ENCODE data around the gene BTBD19. TPM values are rescaled to one million over a fixed set of nuclear protein-coding genes. Genes with fewer than 3 reads are reported as not detected.
A peak's percentile ranks its signal among the peaks of the same experiment; 100 is the strongest.

BTBD19 gene
- total RNA-seq, 1 donor from 2014 or later = 43.7 TPM

GRCh38 chr1:44775930-44776729, 32.2 kb upstream of the BTBD19 start:
- Mint-ChIP-seq H3K27me3 (ENCODE audit: low read depth) (no peaks in the 10 kb centered on the region), H3K4me3 (peak overlapping the region; percentile 87), H3K27ac (peak overlapping the region; percentile 99), H3K36me3 (peaks cover 27% of the 10 kb centered on the region), H3K4me1 (peaks cover 24% of the 10 kb centered on the region), H3K9me3 (no peaks in the 10 kb centered on the region)
- no peak for DNase-seq (ENCODE audit: low spot score in 2 of 2, unreplicated experiment in 2 of 2)
- no peak for TF ChIP-seq CTCF (IDR thresholded peaks at IDR 0.05; ENCODE audit: unreplicated experiment)

- TF ChIP-seq CTCF (IDR thresholded peaks at IDR 0.05; ENCODE audit: unreplicated experiment) = no peak
- Mint-ChIP-seq H3K4me3 (peak overlapping the region; percentile 87), H3K27ac (peak overlapping the region; percentile 99), H3K9me3 (no peaks in the 10 kb centered on the region), H3K36me3 (peaks cover 32% of the 10 kb centered on the region), H3K4me1 (peaks cover 24% of the 10 kb centered on the region), H3K27me3 (ENCODE audit: low read depth) (no peaks in the 10 kb centered on the region)
- DNase-seq (ENCODE audit: low spot score in 2 of 2, unreplicated experiment in 2 of 2) = no peak
Observed at GRCh38 chr1:44776730-44777068, 31.6 kb upstream of the BTBD19 start.

- Mint-ChIP-seq H3K4me1 (peaks cover 24% of the 10 kb centered on the region), H3K4me3 (peak overlapping the region; percentile 87), H3K9me3 (no peaks in the 10 kb centered on the region), H3K27ac (peak overlapping the region; percentile 87), H3K36me3 (peaks cover 32% of the 10 kb centered on the region), H3K27me3 (ENCODE audit: low read depth) (no peaks in the 10 kb centered on the region)
- DNase-seq (ENCODE audit: low spot score in 2 of 2, unreplicated experiment in 2 of 2) = no peak
- TF ChIP-seq CTCF (IDR thresholded peaks at IDR 0.05; ENCODE audit: unreplicated experiment) = no peak
Observed at GRCh38 chr1:44777547-44777946, 30.8 kb upstream of the BTBD19 start.

- DNase-seq (ENCODE audit: low spot score in 2 of 2, unreplicated experiment in 2 of 2) = no peak
- peak overlapping the region; percentile 87 for H3K4me3 Mint-ChIP-seq
- no peak for TF ChIP-seq CTCF (IDR thresholded peaks at IDR 0.05; ENCODE audit: unreplicated experiment)
- no peaks in the 10 kb centered on the region for H3K9me3 Mint-ChIP-seq
- peaks cover 32% of the 10 kb centered on the region for H3K36me3 Mint-ChIP-seq
- no peaks in the 10 kb centered on the region for H3K27me3 Mint-ChIP-seq (ENCODE audit: low read depth)
- peaks cover 24% of the 10 kb centered on the region for H3K4me1 Mint-ChIP-seq
- H3K27ac Mint-ChIP-seq = peak overlapping the region; percentile 87
Observed at GRCh38 chr1:44777969-44778635, 30.2 kb upstream of the BTBD19 start.

GRCh38 chr1:44778705-44779576, 29.4 kb upstream of the BTBD19 start:
- Mint-ChIP-seq H3K4me1 (peaks cover 30% of the 10 kb centered on the region), H3K4me3 (no peak overlapping the region), H3K36me3 (peaks cover 32% of the 10 kb centered on the region), H3K27ac (peak overlapping the region; percentile 67), H3K9me3 (no peaks in the 10 kb centered on the region), H3K27me3 (ENCODE audit: low read depth) (no peaks in the 10 kb centered on the region)
- DNase-seq (ENCODE audit: low spot score in 2 of 2, unreplicated experiment in 2 of 2) = no peak
- TF ChIP-seq CTCF (IDR thresholded peaks at IDR 0.05; ENCODE audit: unreplicated experiment) = no peak

All from mesothelial cell of epicardium (in vitro differentiated cells).